ENCODE measurements around the gene LZTS3.

DNA sequence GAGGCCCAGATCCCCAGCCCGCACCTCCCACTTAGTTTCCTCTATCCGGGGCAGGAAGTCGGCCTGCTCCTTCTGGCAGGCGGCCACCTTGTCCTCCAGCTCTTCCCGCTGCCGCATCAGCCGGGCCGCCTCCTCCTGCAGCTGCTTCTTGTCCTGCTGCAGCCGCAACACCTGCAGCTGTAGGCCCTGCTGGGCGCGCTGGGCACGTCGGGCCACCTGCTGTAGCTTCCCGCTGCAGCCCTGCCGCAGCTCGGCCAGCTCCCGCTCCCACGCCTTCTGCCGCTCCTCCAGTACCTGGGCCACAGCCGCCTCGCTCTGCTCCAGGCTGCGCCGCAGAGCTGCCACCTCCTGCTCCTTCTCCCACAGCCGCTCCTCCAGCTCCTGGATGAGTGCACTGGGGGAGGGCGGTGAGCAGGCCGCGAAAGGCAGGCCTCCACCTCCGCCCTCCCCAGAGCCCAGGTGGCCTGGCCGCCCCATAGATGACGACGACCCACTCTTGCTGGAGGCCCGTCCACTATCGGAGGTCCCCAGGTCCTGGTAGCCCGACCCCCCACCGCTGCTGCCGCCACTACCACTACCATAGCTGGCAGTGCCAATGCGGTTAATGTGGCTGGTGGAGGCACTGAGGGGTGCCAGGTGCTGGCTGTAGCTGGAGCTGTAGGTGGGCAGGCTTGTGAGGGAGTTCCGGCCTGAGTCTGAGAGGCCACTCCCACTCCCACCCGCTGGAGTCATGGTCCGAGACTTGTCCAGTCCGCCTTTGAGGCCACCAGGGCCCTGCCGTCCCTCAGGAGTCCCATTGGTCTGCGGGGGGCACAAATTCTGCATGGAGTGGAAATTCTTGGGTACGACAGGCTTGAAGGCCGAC is 7.6 kb downstream of the LZTS3 start:
- TF ChIP-seq ZNF302 (CRISPR knock-in tag; IDR thresholded peaks at IDR 0.05) (no peak), CHD2 (IDR thresholded peaks at IDR 0.05; ENCODE audit: low read length, partially characterized antibody) (no peak), CTCF (IDR thresholded peaks at IDR 0.05) (no peak), EP300 (IDR thresholded peaks at IDR 0.05) (no peak), MAX (IDR thresholded peaks at IDR 0.05) (no peak), CBX8 (IDR thresholded peaks at IDR 0.05) (no peak)
- TF ChIP-seq, protein P1, sequence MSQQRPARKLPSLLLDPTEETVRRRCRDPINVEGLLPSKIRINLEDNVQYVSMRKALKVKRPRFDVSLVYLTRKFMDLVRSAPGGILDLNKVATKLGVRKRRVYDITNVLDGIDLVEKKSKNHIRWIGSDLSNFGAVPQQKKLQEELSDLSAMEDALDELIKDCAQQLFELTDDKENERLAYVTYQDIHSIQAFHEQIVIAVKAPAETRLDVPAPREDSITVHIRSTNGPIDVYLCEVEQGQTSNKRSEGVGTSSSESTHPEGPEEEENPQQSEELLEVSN (IDR thresholded peaks at IDR 0.05; ENCODE audit: borderline replicate concordance, low read depth), result no peak
- TF ChIP-seq, protein P2, sequence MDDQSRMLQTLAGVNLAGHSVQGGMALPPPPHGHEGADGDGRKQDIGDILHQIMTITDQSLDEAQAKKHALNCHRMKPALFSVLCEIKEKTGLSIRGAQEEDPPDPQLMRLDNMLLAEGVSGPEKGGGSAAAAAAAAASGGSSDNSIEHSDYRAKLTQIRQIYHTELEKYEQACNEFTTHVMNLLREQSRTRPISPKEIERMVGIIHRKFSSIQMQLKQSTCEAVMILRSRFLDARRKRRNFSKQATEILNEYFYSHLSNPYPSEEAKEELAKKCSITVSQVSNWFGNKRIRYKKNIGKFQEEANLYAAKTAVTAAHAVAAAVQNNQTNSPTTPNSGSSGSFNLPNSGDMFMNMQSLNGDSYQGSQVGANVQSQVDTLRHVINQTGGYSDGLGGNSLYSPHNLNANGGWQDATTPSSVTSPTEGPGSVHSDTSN (IDR thresholded peaks at IDR 0.05), result no peak

Data from A549 (cell line).